Skeletal muscle cell (primary cell): ENCODE results near the gene RBM23.
"Not testable (repeated sequence)": the region's sequence is repeated elsewhere in the genome, so short reads cannot be mapped to it uniquely, and the experiment has no call there.

Experiments
- DNase-seq: peaks from one replicate; pipeline ENCODE4 v3.0.0-alpha.2; 2010; ENCODE audit warnings: low read depth
- H3K4me3 ChIP-seq: 2 replicates; pipeline ENCODE4 v1.5.1; 2011; ENCODE audit warnings: low read depth, mild to moderate bottlenecking, control low read depth, low read length, moderate library complexity

Gene RBM23

DNA sequence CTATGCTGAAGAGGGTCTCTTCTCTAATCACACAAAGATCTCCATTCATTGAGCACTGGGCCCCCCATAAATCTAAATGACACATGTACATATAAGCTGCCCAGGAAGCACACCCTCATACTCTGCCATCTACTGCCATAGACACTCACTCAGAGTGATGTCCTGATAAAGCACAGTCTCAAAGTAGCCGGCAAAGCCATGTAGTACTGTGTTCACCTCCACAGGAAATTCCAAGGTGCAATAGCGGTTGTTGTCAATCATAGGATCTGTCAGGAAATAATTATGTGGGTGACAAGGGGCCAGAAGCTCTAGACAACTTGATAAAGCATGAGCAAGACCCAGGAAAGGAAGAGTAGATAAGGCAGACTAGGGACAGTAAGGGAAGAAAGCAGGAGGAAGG lies 3.3 kb upstream of the RBM23 start:
- no peak overlapping the region for H3K4me3 ChIP-seq
- DNase-seq = no peak

DNA sequence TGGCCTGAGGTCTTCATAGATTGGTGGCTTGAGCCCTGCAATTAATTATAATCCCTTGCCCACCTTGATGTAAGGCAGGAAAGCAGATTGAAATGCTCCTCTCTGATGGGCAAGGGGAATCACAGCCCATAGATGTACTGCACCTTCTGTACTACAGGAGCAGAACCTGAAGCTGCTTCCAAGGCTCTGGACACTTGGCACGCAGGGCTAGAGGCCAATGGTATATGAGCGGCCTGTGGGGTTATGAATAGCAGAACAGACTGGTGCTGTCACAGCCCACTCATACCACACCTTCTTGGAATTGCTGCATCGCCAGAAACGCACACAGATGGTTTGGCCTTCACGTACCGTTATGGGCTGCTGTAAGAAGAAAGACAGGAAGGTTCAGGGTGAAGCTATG lies 1.7 kb upstream of the RBM23 start:
- H3K4me3 ChIP-seq = no peak overlapping the region
- no peak for DNase-seq

DNA sequence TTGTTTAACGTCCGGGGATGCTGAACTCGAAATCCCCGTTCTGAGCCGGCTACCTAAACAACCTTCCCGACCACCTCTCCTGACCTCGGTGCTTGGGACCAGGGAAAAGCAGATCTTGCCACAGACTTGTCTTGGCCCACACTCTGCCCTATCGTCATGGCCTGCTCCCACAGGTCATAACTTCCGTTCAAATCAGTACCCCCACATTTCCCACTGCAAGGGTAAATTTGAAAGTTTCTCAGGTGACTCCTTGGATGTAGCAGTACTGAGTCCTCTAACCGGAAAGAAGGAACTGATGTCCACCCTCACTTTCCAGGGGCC lies 612 bp upstream of the RBM23 start:
- DNase-seq = no peak

DNA sequence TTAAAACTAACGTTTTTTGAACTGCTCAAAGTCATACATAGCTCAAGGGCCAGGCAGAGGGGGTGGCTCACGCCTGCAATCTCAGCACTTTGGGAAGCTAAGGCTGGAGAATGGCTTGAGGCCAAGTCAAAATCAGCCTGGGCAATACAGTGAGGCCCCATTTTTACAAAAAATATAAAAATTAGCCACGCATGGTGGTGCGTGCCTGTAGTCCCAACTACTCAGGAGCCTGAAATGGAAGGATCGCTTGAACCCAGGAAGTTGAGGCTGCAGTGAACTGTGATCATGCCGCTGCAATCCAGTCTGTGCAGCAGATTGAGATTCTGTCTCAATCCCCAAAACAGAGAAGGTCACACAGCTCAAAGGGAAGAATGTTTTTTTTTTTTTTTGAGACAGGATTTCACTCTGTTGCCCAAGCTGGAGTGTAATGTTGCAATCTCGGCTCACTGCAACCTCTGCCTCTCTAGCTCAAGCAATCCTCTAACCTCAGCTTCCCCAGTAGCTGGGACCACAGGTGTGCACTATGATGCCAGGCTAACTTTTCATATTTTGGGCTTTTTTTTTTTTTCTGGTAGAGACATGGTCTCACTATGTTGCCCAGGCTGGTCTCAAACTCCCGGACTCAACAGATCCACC lies 2.9 kb downstream of the RBM23 start:
- no peak for DNase-seq
- H3K4me3 ChIP-seq = no peak overlapping the region

More for the DNA sequence above, 612 bp upstream of the RBM23 start:
- peak overlapping the region; percentile 35 for H3K4me3 ChIP-seq

DNA sequence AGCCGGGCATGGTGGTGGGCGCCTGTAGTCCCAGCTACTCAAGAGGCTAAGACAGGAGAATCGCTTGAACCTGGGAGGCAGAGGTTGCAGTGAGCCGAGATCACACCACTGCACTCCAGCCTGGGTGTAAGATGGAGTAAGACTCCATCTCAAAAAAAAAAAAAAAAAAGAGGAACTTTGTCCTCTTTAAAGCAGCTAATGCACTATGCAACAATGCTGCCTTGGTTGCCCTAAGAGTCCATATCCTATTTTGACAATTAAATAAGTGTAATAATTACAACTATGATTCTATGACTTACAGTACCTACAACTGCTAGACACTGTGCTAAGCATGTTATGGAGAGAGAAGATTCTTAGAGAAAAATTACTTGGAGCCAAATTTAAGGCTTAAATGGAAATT lies 4.1 kb downstream of the RBM23 start:
- not testable (repeated sequence) for DNase-seq, H3K4me3 ChIP-seq

DNA sequence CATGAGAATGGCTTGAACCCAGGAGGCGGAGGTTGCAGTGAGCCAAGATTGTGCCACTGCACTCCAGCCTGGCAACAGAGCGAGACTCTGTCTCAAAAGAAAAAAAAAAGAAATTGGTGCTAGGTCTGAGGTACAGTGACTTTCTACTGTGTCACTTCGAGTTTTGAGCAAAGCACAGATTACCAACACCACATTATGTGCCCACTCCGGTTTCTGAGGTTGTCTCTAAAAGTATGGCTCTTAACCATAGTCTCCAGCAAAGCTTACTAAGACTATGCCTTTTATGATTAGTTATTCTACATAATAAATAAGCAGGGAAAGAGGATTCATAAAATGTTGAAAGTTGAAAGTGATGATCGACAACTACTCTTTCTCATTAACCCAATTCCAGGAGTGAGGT lies 8.0 kb downstream of the RBM23 start:
- DNase-seq = no peak
- no peak overlapping the region for H3K4me3 ChIP-seq

DNA sequence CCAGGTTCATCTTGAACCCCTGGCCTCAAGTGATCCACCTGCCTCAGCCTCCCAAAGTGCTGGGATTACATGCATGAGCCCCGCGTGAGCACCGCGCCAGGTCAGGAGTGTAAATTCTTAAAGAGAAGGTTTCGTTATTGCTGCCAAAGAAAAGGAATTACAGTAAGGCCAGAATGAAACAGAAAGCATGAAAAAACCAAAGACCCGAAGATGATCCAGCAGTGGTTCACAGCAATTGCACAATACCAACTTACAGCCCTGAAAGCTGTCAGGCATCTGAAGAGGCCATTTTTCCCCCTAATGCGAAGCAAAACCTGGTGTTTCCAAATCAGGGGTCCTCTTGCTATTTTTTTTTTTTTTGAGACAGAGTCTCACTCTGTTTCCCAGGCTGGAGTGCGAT lies 10.3 kb downstream of the RBM23 start:
- no peak for DNase-seq
- H3K4me3 ChIP-seq = no peak overlapping the region

DNA sequence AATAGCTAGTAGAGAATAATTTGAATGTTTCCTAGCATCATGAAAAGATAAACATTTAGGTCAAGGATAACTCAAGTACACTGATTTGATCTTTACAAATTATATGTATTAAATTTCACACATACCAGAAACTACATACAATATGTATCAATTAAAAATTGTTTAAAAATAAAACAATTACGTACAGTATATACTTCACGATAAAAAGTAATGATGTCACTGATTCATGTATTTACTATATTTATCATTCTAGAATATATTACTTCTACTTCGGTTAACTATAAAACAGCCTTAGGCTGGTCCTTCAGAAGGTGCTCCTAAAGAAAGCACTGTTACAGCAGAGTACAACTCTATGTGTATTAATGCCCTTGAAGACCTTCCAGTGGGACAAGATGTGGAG lies 11.5 kb downstream of the RBM23 start:
- DNase-seq = no peak
- no peak overlapping the region for H3K4me3 ChIP-seq

DNA sequence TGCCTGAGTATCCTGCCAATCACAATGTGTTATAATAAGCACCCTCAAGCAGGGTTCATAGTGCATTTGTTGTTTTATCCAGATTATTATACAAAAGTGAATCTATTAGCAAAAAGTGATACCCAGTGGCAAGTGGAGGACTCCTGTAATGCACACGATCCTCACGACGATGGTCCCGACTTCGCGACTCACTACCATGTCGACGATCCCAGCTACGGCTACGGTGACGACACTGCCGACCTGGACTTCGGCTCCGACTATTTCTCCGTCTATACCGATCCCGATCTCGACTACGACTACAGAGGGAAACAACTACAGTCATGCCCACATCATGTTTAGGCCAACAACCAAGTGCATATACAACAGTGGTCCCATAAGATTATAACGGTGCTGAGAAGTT lies 12.9 kb downstream of the RBM23 start:
- H3K4me3 ChIP-seq = no peak overlapping the region
- DNase-seq = no peak

DNA sequence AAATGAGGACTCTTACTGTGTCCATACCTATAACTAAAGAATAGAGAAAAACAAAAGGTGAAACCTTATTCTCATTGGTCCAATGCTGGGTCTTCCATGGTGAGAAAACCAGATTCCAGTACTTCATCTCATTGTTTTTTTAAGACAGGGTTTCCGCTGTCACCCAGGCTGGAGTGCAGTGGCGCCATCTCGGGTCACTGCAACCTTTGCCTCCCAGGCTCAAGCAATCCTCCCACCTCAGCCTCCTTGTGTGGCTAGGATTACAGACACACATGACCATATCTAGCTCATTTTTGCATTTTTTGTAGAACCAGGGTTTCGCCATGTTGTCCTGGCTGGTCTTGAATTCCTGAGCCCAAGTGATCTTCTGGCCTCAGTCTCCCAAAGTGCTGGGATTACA lies 13.3 kb downstream of the RBM23 start:
- no peak overlapping the region for H3K4me3 ChIP-seq
- no peak for DNase-seq

DNA sequence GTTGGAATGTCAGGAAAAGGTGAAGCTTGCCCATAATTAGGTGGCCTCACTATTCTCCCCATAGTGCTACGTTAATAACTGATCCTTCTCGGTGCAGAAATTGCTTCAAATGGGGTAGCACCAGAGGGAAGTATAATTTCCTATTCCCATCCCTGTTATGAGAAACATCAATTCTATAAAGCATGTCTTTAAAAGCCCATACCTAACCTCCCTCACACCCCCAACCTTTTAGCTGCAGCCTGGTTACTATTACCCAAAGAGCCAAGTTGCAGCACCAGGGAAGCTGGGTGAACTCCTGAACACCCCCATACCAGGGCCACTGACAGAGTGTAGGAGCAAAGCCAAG lies 15.2 kb downstream of the RBM23 start:
- no peak overlapping the region for H3K4me3 ChIP-seq
- DNase-seq = no peak

DNA sequence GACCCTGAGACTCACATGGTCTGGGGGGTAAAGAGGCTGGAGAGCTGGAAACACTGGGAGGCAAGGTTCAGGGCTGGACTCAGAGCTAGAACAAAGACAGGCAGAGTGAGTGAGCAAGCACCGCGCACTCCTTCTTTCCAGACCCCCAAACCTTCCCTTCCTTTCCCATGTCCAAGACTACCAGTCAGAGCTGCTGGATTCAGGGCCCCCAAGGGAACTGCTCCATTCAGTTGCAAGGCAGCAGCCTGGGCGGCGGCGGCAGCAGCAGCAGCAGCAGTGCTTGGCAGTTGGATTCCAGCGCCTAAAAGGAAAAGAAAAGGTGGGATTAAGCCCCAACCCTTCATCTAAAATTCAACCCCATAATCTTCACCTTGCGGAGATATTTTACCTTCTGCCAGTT lies 17.1 kb downstream of the RBM23 start:
- H3K4me3 ChIP-seq = no peak overlapping the region
- DNase-seq = no peak

DNA sequence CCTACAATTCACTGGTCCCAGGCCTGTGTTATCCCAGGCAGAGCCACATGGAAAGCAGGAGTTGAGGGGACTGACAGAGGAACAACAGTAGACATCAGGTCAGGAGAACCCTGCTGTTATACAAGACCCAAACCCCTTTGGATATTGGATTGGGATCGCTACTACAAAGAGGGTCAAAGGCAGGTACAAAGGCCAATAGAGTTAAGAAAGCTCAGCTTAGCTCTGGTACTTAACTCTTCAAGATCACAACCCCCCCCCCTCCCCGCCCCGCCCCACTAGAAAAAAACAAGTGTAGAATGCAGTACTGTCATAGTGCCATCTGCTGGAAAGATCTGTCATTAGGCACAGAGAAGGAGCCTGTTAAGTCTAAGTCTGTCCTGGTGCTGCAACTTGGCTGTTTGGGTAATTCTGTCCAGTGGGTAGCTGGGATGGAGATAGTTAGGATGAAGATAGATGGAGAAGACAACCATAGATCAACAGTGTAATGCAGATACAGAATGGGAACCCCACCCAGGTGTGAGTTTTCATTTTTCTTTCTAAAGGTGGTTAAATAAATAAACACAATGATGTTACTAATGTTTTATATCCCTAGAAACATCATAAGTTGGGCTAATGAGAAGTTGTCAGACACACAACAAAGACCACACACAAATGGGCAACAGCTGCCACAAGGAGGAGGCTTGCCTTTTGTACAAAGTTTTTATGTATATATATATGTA lies 18.7 kb downstream of the RBM23 start:
- no peak overlapping the region for H3K4me3 ChIP-seq
- DNase-seq = no peak

DNA sequence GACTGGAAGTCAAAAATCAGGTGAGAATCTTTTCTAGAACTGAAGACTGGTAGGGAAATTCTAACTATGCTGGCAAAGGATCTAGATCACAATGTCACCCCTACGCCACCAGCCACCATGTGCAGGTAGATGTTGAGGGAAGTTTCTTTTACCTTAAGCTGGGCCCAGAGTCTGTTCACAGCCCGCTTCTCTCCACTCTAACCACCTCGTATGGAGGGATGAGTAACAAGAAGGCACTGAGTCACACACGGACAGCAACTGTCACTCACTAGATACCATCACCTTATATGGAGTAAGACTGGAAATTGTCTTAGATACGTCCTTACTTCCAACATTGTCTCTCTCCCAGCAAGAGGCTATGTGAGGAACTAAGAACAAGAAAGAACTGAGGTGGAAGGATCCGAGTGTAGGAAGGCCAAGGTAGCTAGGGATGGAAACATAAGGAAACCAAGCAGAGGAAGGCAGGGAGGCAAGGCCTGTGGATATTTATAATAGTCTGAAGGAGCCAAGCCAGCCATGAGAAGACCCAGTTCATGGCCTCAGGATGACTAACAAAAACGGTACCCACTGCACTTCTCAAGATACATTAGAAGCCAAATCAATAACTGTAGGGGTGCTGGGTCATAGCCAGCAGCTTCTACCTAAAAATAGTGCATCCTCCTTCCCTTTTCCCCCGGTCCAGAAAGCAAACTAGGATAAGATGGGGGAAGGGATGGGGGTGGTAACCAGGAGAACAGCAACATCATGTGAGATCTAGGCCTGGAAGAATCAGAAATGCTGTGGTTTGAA lies 20.5 kb downstream of the RBM23 start:
- H3K4me3 ChIP-seq = no peak overlapping the region
- peak; percentile 62 for DNase-seq

DNA sequence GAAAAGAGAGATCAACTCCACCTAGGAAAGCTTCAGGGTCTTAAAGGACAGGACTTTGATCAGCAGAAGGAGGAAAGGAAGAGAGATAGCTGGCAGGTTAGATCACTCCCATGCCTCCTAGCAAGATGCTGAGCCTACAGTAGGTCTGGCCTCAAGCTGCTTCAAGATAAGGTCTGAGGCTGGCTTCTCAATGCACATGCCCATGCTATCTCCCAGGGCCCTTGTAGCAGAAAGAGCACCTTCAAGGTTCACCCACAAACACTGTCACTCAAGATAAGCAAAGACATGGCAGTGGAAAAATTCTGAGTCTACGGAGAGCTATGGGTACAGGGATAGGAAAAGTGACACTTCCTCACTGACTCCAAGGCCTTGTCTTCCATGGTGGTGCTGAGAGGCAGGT lies 21.6 kb downstream of the RBM23 start:
- no peak overlapping the region for H3K4me3 ChIP-seq
- no peak for DNase-seq

DNA sequence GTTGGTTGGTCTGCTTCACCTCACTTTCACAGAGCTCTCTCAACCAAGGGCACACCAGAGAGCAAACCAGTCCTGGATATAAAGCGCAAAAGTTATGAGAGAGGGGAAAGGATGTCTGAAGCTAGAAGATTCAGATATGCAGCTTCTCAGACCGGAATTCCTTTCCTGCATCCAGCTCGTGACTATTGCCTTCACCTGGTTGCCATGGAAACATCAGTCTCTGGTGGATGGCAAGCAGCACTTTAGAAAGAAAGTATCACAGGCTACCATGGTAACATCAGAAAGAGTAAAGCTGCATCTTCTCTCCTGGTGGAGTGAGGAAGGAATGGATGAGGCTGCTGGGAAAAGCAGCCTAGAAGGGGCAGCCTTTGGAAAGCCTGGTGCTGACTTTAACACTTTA lies 22.2 kb downstream of the RBM23 start:
- DNase-seq = no peak

DNA sequence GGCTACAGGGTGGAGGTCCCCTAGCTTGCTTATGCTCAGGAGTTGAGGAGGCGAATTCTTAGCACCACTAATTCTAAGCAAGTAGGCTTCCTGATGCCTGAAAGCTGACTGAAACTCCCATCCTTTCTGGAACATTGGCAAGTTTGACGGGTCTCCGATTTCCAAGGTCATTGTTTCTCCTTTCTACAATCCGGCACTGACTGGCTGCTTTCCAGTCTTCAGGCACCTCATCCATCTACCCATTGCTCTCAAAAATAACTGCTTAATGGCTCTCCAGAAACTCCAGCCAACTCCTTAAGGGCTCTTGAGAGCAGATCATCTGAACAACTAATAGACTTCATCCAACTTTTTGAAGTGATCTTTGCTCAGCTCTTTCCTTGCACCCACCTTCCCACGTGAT lies 22.6 kb downstream of the RBM23 start:
- DNase-seq = no peak
- no peak overlapping the region for H3K4me3 ChIP-seq

More for the DNA sequence above, 22.2 kb downstream of the RBM23 start:
- no peak overlapping the region for H3K4me3 ChIP-seq

DNA sequence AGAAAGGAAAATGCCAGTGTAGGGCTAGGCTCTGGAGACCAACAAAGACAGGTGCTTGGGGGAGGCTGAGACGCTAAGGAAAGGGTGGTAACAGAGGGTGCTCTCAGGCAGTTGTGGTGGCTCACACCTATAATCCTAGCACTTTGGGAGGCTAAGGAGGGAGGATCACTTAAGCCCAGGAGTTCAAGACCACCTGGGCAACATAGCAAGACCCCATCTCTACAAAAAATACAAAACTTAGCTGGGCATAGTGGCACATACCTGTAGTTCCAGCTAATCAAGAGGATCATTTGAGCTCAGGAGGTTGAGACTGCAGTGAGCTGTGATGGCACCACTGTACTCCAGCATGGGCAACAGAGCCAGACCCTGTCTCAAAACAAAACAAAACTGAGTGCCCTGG lies 23.5 kb downstream of the RBM23 start:
- H3K4me3 ChIP-seq = no peak overlapping the region
- no peak for DNase-seq

DNA sequence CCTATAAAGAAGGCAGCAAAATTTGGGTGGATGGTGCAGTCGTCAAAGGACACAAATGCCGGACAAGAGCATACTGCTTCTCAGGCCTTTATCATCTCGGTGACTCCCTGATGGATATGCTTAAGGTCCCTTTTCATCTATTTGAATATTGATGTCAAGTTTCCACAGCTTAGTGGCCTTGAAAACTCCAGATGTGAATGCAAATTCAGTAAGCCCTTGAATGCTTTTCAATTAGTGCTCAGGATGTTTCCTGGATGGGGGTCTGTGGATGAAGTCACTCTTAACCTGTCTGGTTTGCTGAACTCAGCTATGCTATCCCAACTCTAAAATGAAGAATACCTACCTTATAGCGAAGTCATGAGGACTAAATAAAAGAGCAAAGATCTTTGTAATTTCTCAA lies 25.2 kb downstream of the RBM23 start:
- DNase-seq = no peak
- no peak overlapping the region for H3K4me3 ChIP-seq

DNA sequence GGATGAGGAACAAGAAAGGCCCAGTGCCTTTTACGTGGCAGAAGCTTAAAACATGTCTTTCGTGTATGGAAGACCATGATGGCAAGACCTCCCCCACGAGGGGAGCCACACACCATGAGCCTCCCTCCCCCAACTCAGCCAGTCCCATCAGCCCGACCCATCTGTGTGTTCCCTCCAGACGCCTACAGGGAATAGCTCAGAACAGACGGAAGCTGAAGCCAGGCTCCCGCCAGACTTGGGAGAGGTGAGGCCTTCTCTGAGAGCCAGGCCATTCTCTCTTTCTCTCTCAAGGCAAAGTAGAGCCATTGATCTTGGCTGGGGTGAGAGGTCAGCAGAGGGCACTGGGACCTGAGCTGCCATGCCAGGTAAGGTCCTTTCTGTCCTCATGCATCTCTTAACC lies 26.5 kb downstream of the RBM23 start:
- no peak overlapping the region for H3K4me3 ChIP-seq
- DNase-seq = no peak

DNA sequence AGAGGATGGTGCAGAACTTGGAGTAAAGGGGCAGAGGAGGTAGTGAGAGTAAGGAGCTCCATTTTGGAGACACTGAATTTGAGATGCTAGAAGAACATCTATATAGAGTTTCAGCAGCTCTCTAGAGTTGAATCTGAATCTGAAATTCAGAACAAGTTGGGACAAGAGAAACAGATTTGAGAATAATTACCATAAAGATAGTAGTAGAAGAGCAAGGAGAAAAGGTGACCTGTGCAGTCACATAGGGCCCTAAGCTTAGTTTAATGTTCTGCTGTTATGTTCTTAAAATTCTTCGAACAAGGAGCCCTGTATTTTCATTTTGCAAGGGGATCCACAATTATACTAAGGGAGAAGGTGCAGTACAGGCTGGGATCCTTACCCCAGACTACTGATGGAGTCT lies 28.5 kb downstream of the RBM23 start:
- H3K4me3 ChIP-seq = no peak overlapping the region
- no peak for DNase-seq
